IPS DF 6.9 (cell line): ENCODE measurements around the gene MTMR1.

Experiments used
- DNase-seq: peaks from one replicate; pipeline ENCODE4 v3.0.0-alpha.2; 2013; ENCODE audit warnings: low read depth, low spot score
- H3K27ac ChIP-seq: one replicate; pipeline ENCODE4 v1.5.1; 2013; ENCODE audit warnings: low read length, control low read depth
- H3K27me3 ChIP-seq: 2 replicates; pipeline ENCODE4 v1.6.1; 2013; ENCODE audit warnings: mild to moderate bottlenecking, low read length; ENCODE audit not compliant: control insufficient read depth, insufficient read depth
- H3K36me3 ChIP-seq: 2 replicates; pipeline ENCODE4 v1.6.1; 2013; ENCODE audit warnings: low read length; ENCODE audit not compliant: control insufficient read depth, insufficient read depth
- H3K4me1 ChIP-seq: 2 replicates; pipeline ENCODE4 v1.6.1; 2013; ENCODE audit warnings: low read length; ENCODE audit not compliant: control insufficient read depth, insufficient read depth
- H3K4me3 ChIP-seq: 2 replicates; pipeline ENCODE4 v1.5.1; 2013; ENCODE audit warnings: mild to moderate bottlenecking, low read length
- H3K9me3 ChIP-seq: 2 replicates; pipeline ENCODE4 v1.6.1; 2013; ENCODE audit warnings: low read length, inconsistent platforms; ENCODE audit not compliant: control insufficient read depth, insufficient read depth
- WGBS: extraction: QIAGEN DNeasy Blood & Tissue Kit; methylation state at CpG from one replicate; pipeline ENCODE4 v1.1.7; 2013; ENCODE audit warnings: mixed read lengths, missing lambda C conversion rate; ENCODE audit not compliant: insufficient read length, insufficient coverage; 5-methylcytosine and 5-hydroxymethylcytosine counted together

MTMR1 gene

GRCh38 chrX:150696866-150697265 is 3.7 kb downstream of the MTMR1 start:
- H3K9me3 ChIP-seq, result no peaks in the 10 kb centered on the region
- DNase-seq, result no peak
- no peaks in the 10 kb centered on the region for H3K36me3 ChIP-seq
- no peak overlapping the region for H3K4me3 ChIP-seq
- H3K27me3 ChIP-seq, result no peaks in the 10 kb centered on the region
- H3K27ac ChIP-seq, result no peak overlapping the region
- peaks cover 4% of the 10 kb centered on the region for H3K4me1 ChIP-seq
- WGBS, result no CpG with 5 or more reads among the region's 4 CpGs

- Histone ChIP-seq H3K27ac (no peak overlapping the region), H3K4me1 (peaks cover 4% of the 10 kb centered on the region), H3K36me3 (no peaks in the 10 kb centered on the region), H3K4me3 (no peak overlapping the region), H3K9me3 (no peaks in the 10 kb centered on the region), H3K27me3 (no peaks in the 10 kb centered on the region)
- DNase-seq, result no peak
- WGBS, result no CpG with 5 or more reads among the region's 7 CpGs
Measured at GRCh38 chrX:150697641-150698040, 4.4 kb downstream of the MTMR1 start.

GRCh38 chrX:150698981-150699380 is 5.8 kb downstream of the MTMR1 start:
- Histone ChIP-seq H3K4me1 (peaks cover 4% of the 10 kb centered on the region), H3K27ac (no peak overlapping the region), H3K4me3 (no peak overlapping the region), H3K36me3 (no peaks in the 10 kb centered on the region), H3K27me3 (no peaks in the 10 kb centered on the region), H3K9me3 (no peaks in the 10 kb centered on the region)
- WGBS, result no CpG with 5 or more reads among the region's 2 CpGs
- no peak for DNase-seq

GRCh38 chrX:150700107-150700506 is 6.9 kb downstream of the MTMR1 start:
- H3K27ac ChIP-seq, result no peak overlapping the region
- DNase-seq, result no peak
- H3K36me3 ChIP-seq, result no peaks in the 10 kb centered on the region
- H3K4me1 ChIP-seq, result peaks cover 1% of the 10 kb centered on the region; the same call in 1 of the 2 replicates
- H3K27me3 ChIP-seq, result no peaks in the 10 kb centered on the region
- no peak overlapping the region for H3K4me3 ChIP-seq
- no peaks in the 10 kb centered on the region for H3K9me3 ChIP-seq

GRCh38 chrX:150701377-150701776 is 8.2 kb downstream of the MTMR1 start:
- no peaks in the 10 kb centered on the region for H3K27me3 ChIP-seq
- no peak overlapping the region for H3K27ac ChIP-seq
- no peaks in the 10 kb centered on the region for H3K36me3 ChIP-seq
- H3K4me1 ChIP-seq, result peaks cover under 1% of the 10 kb centered on the region; the same call in 1 of the 2 replicates
- H3K4me3 ChIP-seq, result no peak overlapping the region
- DNase-seq, result no peak
- no peaks in the 10 kb centered on the region for H3K9me3 ChIP-seq
- no CpG with 5 or more reads among the region's 1 CpG for WGBS

GRCh38 chrX:150702966-150703694 is 9.9 kb downstream of the MTMR1 start:
- Histone ChIP-seq H3K9me3 (no peaks in the 10 kb centered on the region), H3K27me3 (no peaks in the 10 kb centered on the region), H3K36me3 (no peaks in the 10 kb centered on the region), H3K4me1 (no peaks in the 10 kb centered on the region), H3K27ac (no peak overlapping the region), H3K4me3 (no peak overlapping the region)
- no peak for DNase-seq
- no CpG with 5 or more reads among the region's 1 CpG for WGBS

- no peaks in the 10 kb centered on the region for H3K4me1 ChIP-seq
- H3K4me3 ChIP-seq, result no peak overlapping the region
- H3K27me3 ChIP-seq, result no peaks in the 10 kb centered on the region
- H3K27ac ChIP-seq, result no peak overlapping the region
- H3K36me3 ChIP-seq, result no peaks in the 10 kb centered on the region
- no peak for DNase-seq
- H3K9me3 ChIP-seq, result no peaks in the 10 kb centered on the region
Measured at GRCh38 chrX:150703695-150703974, 10.4 kb downstream of the MTMR1 start.

- DNase-seq, result no peak
- Histone ChIP-seq H3K4me3 (no peak overlapping the region), H3K27me3 (no peaks in the 10 kb centered on the region), H3K4me1 (no peaks in the 10 kb centered on the region), H3K36me3 (no peaks in the 10 kb centered on the region), H3K27ac (no peak overlapping the region), H3K9me3 (no peaks in the 10 kb centered on the region)
- WGBS, result no CpG with 5 or more reads among the region's 3 CpGs
Measured at GRCh38 chrX:150704030-150704613, 10.9 kb downstream of the MTMR1 start.

GRCh38 chrX:150712619-150713018 is 19.4 kb downstream of the MTMR1 start:
- Histone ChIP-seq H3K9me3 (no peaks in the 10 kb centered on the region), H3K27me3 (no peaks in the 10 kb centered on the region), H3K4me1 (no peaks in the 10 kb centered on the region), H3K36me3 (no peaks in the 10 kb centered on the region), H3K27ac (no peak overlapping the region), H3K4me3 (no peak overlapping the region)
- no peak for DNase-seq

GRCh38 chrX:150715184-150715583 is 22.0 kb downstream of the MTMR1 start:
- DNase-seq, result no peak
- no peaks in the 10 kb centered on the region for H3K27me3 ChIP-seq
- no peak overlapping the region for H3K27ac ChIP-seq
- H3K4me3 ChIP-seq, result no peak overlapping the region
- no peaks in the 10 kb centered on the region for H3K9me3 ChIP-seq
- WGBS, result no CpG with 5 or more reads among the region's 3 CpGs
- H3K4me1 ChIP-seq, result no peaks in the 10 kb centered on the region
- H3K36me3 ChIP-seq, result no peaks in the 10 kb centered on the region

GRCh38 chrX:150719621-150720020 is 26.4 kb downstream of the MTMR1 start:
- Histone ChIP-seq H3K27me3 (no peaks in the 10 kb centered on the region), H3K9me3 (no peaks in the 10 kb centered on the region), H3K27ac (no peak overlapping the region), H3K36me3 (no peaks in the 10 kb centered on the region), H3K4me3 (no peak overlapping the region), H3K4me1 (no peaks in the 10 kb centered on the region)
- no peak for DNase-seq
- no CpG with 5 or more reads among the region's 4 CpGs for WGBS
